Keratinocyte (primary cell): ENCODE measurements around the gene ZNF100. TPM values are rescaled to one million over a fixed set of nuclear protein-coding genes. Genes with fewer than 3 reads are reported as not detected.

Experiments used
- DNase-seq: peaks from one replicate; pipeline ENCODE4 v3.0.0-alpha.2; 2011; ENCODE audit warnings: low read depth, missing footprints, low spot score
- FAIRE-seq: peaks from 2 replicates; lab custom pipeline; 2011; peaks lifted over from hg19 to GRCh38; lab: Jason Lieb, UNC
- H2AFZ ChIP-seq: 2 replicates; pipeline ENCODE4 v1.6.0; 2012; ENCODE audit warnings: low read length, control low read depth, inconsistent platforms; ENCODE audit not compliant: control insufficient read depth
- H3K27ac ChIP-seq: 2 replicates; pipeline ENCODE4 v1.5.1; 2011; ENCODE audit warnings: low read length; ENCODE audit not compliant: control insufficient read depth, insufficient read depth
- H3K27me3 ChIP-seq: 3 replicates; pipeline ENCODE4 v1.6.0; 2011; ENCODE audit warnings: low read length; ENCODE audit not compliant: control insufficient read depth, insufficient read depth; ENCODE audit errors: extremely low read depth
- H3K36me3 ChIP-seq, 2 experiments: 2 replicates in 1 of 2; 3 replicates in 1 of 2; pipeline ENCODE4 v1.5.1; 2011; ENCODE audit warnings: low read length in 2 of 2, mild to moderate bottlenecking in 1 of 2; ENCODE audit not compliant: control insufficient read depth in 2 of 2, insufficient read depth in 2 of 2; ENCODE audit errors: extremely low read depth in 1 of 2
- H3K4me1 ChIP-seq: 3 replicates; pipeline ENCODE4 v1.5.1; 2011; ENCODE audit warnings: low read length; ENCODE audit not compliant: control insufficient read depth, insufficient read depth; ENCODE audit errors: extremely low read depth
- H3K4me2 ChIP-seq: 3 replicates; pipeline ENCODE4 v1.6.0; 2011; ENCODE audit warnings: low read depth, low read length; ENCODE audit not compliant: control insufficient read depth, insufficient read depth; ENCODE audit errors: extremely low read depth
- H3K4me3 ChIP-seq, 3 experiments: fragments of 200-600 bp in 1 of 3; sonication (generic) in 1 of 3; 2 replicates in 2 of 3; 3 replicates in 1 of 3; pipeline ENCODE4 v1.5.1; 2011 to 2016; ENCODE audit warnings: low read length in 3 of 3, mild to moderate bottlenecking in 3 of 3, control low read depth in 2 of 3, inconsistent platforms in 1 of 3, low read depth in 1 of 3, mixed read lengths in 1 of 3, mixed run types in 1 of 3, moderate library complexity in 1 of 3; ENCODE audit not compliant: control insufficient read depth in 2 of 3, insufficient read depth in 2 of 3; ENCODE audit errors: extremely low read depth in 1 of 3
- H3K79me2 ChIP-seq: 2 replicates; pipeline ENCODE4 v1.6.0; 2012; ENCODE audit warnings: low read length; ENCODE audit not compliant: control insufficient read depth, insufficient read depth
- H3K9ac ChIP-seq: 3 replicates; pipeline ENCODE4 v1.6.0; 2011; ENCODE audit warnings: low read length; ENCODE audit not compliant: control insufficient read depth, insufficient read depth; ENCODE audit errors: extremely low read depth
- H3K9me1 ChIP-seq: 3 replicates; pipeline ENCODE4 v1.6.0; 2011; ENCODE audit warnings: low read length; ENCODE audit not compliant: control insufficient read depth, insufficient read depth; ENCODE audit errors: extremely low read depth
- H3K9me3 ChIP-seq: 2 replicates; pipeline ENCODE4 v1.5.1; 2012; ENCODE audit warnings: low read depth, low read length; ENCODE audit not compliant: control insufficient read depth
- H4K20me1 ChIP-seq: 3 replicates; pipeline ENCODE4 v1.6.0; 2011; ENCODE audit warnings: low read length; ENCODE audit not compliant: control insufficient read depth, insufficient read depth; ENCODE audit errors: extremely low read depth
- EZH2 ChIP-seq: IDR thresholded peaks from one replicate; pipeline ENCODE4 v1.6.1; 2012; ENCODE audit warnings: inconsistent platforms, mild to moderate bottlenecking, low read length, moderate library complexity
- dilution Hi-C: fragments of 300-500 bp; cut with MboI; formaldehyde crosslinking; loops from one replicate; pipeline ENCODE4 v1.7.0; 2020; ENCODE audit warnings: low sequenced_read_pairs; ENCODE audit not compliant: extremely low pct_ligation_motif_present
- polyA plus RNA-seq, 5 experiments: library from polyadenylated mRNA; depleted of rRNA in 3 of 5; stranded (reverse) in 3 of 5; stranded (forward) in 1 of 5; unstranded in 1 of 5; fragments of >200 nt; gene quantifications; 1 replicate in 1 of 5; 2 replicates in 3 of 5; 3 replicates in 1 of 5; pipeline versions ENCODE4 v1.2.1 to v1.2.3, GENCODE V29; 2011 to 2012; ENCODE audit warnings: missing spikeins in 2 of 5, low read depth in 1 of 5, low replicate concordance in 1 of 5
- TF ChIP-seq, protein P1 (sequence below), 3 experiments: IDR thresholded peaks in 1 of 3; conservative IDR thresholded peaks in 1 of 3; optimal IDR thresholded peaks in 1 of 3; 2 replicates in 2 of 3; 3 replicates in 1 of 3; pipeline versions ENCODE3 to v1.5.1; 2011; ENCODE audit warnings: low read length in 3 of 3, mild to moderate bottlenecking in 3 of 3, moderate library complexity in 2 of 3, control low read depth in 1 of 3, inconsistent platforms in 1 of 3; ENCODE audit not compliant: insufficient read depth in 2 of 3; ENCODE audit errors: extremely low read depth in 1 of 3

Gene ZNF100
- polyA plus RNA-seq, 1 donor (not counting 4 experiments of a cell fraction or from before 2014, with no cell fraction given) = 4.7 TPM

DNA sequence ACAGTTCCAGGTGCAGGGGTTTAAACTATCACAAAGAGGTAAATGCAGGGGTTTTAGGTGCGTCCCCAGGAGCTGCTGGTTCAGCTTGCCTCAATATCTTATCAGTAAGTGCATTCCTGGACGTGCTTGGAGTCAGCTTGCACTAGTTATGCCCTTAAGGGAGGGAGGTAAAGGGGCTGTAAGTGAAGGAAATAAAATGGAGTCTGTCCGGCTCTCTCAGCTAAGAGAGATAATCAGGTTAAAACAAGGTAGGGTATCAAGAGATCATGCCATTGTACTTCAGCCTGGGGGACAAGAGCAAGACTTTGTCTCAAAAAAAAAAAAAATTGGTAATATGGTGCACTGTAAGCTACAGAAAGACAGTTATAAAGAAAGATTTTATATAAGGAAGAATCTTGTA is 69.7 kb downstream of the ZNF100 start:
- Histone ChIP-seq H3K4me3 (no peak overlapping the region), H3K27ac (no peak overlapping the region), H2AFZ (no peak overlapping the region), H3K36me3 (no peaks in the 10 kb centered on the region), H4K20me1 (no peaks in the 10 kb centered on the region), H3K9me1 (no peaks in the 10 kb centered on the region), H3K9me3 (no peaks in the 10 kb centered on the region), H3K9ac (no peak overlapping the region), H3K4me2 (no peak overlapping the region), H3K79me2 (no peaks in the 10 kb centered on the region), H3K27me3 (no peaks in the 10 kb centered on the region), H3K4me1 (no peaks in the 10 kb centered on the region)
- FAIRE-seq = no peak
- dilution Hi-C loops = no loop called here
- TF ChIP-seq EZH2 = no peak
- TF ChIP-seq, protein P1, sequence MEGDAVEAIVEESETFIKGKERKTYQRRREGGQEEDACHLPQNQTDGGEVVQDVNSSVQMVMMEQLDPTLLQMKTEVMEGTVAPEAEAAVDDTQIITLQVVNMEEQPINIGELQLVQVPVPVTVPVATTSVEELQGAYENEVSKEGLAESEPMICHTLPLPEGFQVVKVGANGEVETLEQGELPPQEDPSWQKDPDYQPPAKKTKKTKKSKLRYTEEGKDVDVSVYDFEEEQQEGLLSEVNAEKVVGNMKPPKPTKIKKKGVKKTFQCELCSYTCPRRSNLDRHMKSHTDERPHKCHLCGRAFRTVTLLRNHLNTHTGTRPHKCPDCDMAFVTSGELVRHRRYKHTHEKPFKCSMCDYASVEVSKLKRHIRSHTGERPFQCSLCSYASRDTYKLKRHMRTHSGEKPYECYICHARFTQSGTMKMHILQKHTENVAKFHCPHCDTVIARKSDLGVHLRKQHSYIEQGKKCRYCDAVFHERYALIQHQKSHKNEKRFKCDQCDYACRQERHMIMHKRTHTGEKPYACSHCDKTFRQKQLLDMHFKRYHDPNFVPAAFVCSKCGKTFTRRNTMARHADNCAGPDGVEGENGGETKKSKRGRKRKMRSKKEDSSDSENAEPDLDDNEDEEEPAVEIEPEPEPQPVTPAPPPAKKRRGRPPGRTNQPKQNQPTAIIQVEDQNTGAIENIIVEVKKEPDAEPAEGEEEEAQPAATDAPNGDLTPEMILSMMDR (optimal IDR thresholded peaks at IDR 0.05 in 1 of 3, IDR thresholded peaks at IDR 0.05 in 1 of 3, conservative IDR thresholded peaks at IDR 0.05 in 1 of 3; ENCODE audit: extremely low read depth in 1 of 3, insufficient read depth in 2 of 3, low read length in 3 of 3) = no peak
- no peak for DNase-seq

DNA sequence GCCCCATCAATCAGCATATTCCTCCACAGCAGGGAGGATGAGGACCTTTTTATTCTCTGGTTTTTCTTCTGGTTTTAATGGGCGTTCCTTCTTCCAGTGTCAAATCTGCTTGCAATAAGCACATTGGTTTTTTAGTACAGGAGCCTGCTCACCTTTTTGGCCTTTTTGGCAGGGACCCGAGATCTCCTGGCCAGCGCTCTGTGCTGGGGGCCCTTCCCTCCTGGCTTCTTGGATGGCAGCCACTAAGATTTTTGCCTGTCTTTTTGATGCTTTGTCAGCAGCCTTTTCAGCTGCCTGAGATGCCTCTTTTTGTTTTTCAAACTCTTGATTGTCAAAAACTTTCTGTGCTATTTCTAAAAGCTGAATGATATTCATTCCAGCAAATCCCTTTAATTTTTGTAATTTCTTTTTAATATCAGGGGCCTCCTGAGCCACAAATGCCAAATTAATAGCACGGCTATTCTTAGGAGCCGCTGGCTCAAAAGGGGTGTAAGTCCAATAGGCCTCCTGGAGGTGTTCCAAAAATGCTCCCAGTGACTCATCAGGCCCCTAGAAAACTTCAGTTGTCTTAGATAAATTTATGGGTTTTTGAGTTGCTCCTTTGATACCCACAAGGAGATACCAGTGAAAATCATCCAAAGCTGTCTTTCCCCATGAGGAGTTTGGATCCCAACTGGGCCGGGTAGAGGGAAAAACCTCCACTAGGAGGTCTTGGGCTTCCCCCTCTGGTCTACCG is 73.0 kb downstream of the ZNF100 start:
- Histone ChIP-seq H3K9me1 (no peaks in the 10 kb centered on the region), H3K4me1 (no peaks in the 10 kb centered on the region), H3K4me2 (no peak overlapping the region), H2AFZ (no peak overlapping the region), H3K4me3 (no peak overlapping the region), H3K79me2 (no peaks in the 10 kb centered on the region), H3K27ac (no peak overlapping the region), H4K20me1 (no peaks in the 10 kb centered on the region), H3K9ac (no peak overlapping the region), H3K9me3 (peaks cover under 1% of the 10 kb centered on the region), H3K27me3 (no peaks in the 10 kb centered on the region), H3K36me3 (no peaks in the 10 kb centered on the region)
- DNase-seq = no peak
- TF ChIP-seq, protein P1 (optimal IDR thresholded peaks at IDR 0.05 in 1 of 3, IDR thresholded peaks at IDR 0.05 in 1 of 3, conservative IDR thresholded peaks at IDR 0.05 in 1 of 3; ENCODE audit: extremely low read depth in 1 of 3, insufficient read depth in 2 of 3, low read length in 3 of 3) = no peak
- TF ChIP-seq EZH2 = no peak
- dilution Hi-C loops = no loop called here
- FAIRE-seq = no peak
